ENCODE results near the gene TGFB3. TPM values are rescaled to one million over a fixed set of nuclear protein-coding genes. Genes with fewer than 3 reads are reported as not detected.

Gene TGFB3
- total and polyA plus RNA-seq, 2 of the 13 experiments (the other 11 are each of a cell fraction or from before 2014, with no cell fraction given), result 1.4 to 2.5 TPM

DNA sequence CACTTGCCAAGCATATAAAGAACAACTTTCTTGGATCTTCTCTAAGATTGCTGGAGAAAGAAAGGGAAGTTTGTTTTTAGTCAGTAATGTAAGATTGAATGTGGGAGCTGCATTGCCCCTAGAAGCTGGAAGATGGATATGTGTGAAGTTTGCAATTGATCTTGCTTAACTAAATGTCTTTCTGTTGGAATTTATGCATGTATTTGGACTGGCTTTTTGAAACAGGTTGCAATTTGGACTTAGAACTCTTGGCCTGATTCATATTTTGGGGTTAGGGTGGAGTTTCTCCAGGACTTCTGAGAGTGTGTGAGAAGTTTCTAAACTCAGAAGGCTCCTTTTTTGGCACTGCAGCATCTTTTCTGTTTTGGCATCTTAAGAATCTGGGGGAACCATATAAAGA, 30.1 kb upstream of the TGFB3 start:
- Histone ChIP-seq H3K9ac (ENCODE audit: insufficient read depth, low read depth, low read length) (no peak overlapping the region), H3K4me3 (replicated peaks in 1 of 3; ENCODE audit: insufficient read depth in 1 of 3, low read depth in 2 of 3, low read length in 3 of 3) (no peak overlapping the region), H3K4me2 (ENCODE audit: low read depth, low read length) (no peak overlapping the region), H3K79me2 (ENCODE audit: insufficient read depth, low read length) (no peaks in the 10 kb centered on the region), H3K9me3 (ENCODE audit: low read length) (no peaks in the 10 kb centered on the region), H4K20me1 (ENCODE audit: insufficient read depth, low read length) (no peaks in the 10 kb centered on the region), H3K27me3 (ENCODE audit: control insufficient read depth in 1 of 2, insufficient read depth in 2 of 2, low read length in 2 of 2) (no peaks in the 10 kb centered on the region; a peak in 2 of 5 replicates), H3K36me3 (replicated peaks in 1 of 2; ENCODE audit: control insufficient read depth in 1 of 2, insufficient read depth in 2 of 2, low read length in 2 of 2) (no peaks in the 10 kb centered on the region), H3K27ac (ENCODE audit: extremely low read length, insufficient read depth, low read length) (no peak overlapping the region), H3K4me1 (ENCODE audit: insufficient read depth, low read length) (no peaks in the 10 kb centered on the region), H2AFZ (ENCODE audit: low read length) (no peak overlapping the region)
- FAIRE-seq, result no peak
- intact Hi-C loops (cut with micrococcal nuclease; ENCODE audit: unreplicated experiment), result no loop called here
- no peak for ATAC-seq
- POLR2A ChIA-PET, result no interaction called here
- in situ Hi-C loops (cut with HindIII; ENCODE audit: extremely low pct_ligation_motif_present, low pct_unique_long_range_greater_than_20kb), result no loop called here
- CTCF ChIA-PET (ENCODE audit: low intra/inter-chr PET ratio, low total read pairs), result no interaction called here
- DNase-seq (ENCODE audit: low spot score), result no peak
- no TSS peak for BruUV-seq (replicated peaks)
- TF ChIP-seq, protein P1, sequence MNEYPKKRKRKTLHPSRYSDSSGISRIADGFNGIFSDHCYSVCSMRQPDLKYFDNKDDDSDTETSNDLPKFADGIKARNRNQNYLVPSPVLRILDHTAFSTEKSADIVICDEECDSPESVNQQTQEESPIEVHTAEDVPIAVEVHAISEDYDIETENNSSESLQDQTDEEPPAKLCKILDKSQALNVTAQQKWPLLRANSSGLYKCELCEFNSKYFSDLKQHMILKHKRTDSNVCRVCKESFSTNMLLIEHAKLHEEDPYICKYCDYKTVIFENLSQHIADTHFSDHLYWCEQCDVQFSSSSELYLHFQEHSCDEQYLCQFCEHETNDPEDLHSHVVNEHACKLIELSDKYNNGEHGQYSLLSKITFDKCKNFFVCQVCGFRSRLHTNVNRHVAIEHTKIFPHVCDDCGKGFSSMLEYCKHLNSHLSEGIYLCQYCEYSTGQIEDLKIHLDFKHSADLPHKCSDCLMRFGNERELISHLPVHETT (CRISPR knock-in tag; conservative IDR thresholded peaks at IDR 0.05), result no peak
- TF ChIP-seq ZNF569 (CRISPR knock-in tag; IDR thresholded peaks at IDR 0.05; ENCODE audit: borderline replicate concordance), result no peak
- no peak for TF ChIP-seq SMC3 (IDR thresholded peaks at IDR 0.05; ENCODE audit: low read length)
- no peak for TF ChIP-seq ZFY (CRISPR knock-in tag; IDR thresholded peaks at IDR 0.05)
- TF ChIP-seq ZNF709 (CRISPR knock-in tag; IDR thresholded peaks at IDR 0.05), result no peak
- TF ChIP-seq, protein P2, sequence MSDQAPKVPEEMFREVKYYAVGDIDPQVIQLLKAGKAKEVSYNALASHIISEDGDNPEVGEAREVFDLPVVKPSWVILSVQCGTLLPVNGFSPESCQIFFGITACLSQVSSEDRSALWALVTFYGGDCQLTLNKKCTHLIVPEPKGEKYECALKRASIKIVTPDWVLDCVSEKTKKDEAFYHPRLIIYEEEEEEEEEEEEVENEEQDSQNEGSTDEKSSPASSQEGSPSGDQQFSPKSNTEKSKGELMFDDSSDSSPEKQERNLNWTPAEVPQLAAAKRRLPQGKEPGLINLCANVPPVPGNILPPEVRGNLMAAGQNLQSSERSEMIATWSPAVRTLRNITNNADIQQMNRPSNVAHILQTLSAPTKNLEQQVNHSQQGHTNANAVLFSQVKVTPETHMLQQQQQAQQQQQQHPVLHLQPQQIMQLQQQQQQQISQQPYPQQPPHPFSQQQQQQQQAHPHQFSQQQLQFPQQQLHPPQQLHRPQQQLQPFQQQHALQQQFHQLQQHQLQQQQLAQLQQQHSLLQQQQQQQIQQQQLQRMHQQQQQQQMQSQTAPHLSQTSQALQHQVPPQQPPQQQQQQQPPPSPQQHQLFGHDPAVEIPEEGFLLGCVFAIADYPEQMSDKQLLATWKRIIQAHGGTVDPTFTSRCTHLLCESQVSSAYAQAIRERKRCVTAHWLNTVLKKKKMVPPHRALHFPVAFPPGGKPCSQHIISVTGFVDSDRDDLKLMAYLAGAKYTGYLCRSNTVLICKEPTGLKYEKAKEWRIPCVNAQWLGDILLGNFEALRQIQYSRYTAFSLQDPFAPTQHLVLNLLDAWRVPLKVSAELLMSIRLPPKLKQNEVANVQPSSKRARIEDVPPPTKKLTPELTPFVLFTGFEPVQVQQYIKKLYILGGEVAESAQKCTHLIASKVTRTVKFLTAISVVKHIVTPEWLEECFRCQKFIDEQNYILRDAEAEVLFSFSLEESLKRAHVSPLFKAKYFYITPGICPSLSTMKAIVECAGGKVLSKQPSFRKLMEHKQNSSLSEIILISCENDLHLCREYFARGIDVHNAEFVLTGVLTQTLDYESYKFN (CRISPR knock-in tag; conservative IDR thresholded peaks at IDR 0.05), result no peak
- TF ChIP-seq, protein P3, sequence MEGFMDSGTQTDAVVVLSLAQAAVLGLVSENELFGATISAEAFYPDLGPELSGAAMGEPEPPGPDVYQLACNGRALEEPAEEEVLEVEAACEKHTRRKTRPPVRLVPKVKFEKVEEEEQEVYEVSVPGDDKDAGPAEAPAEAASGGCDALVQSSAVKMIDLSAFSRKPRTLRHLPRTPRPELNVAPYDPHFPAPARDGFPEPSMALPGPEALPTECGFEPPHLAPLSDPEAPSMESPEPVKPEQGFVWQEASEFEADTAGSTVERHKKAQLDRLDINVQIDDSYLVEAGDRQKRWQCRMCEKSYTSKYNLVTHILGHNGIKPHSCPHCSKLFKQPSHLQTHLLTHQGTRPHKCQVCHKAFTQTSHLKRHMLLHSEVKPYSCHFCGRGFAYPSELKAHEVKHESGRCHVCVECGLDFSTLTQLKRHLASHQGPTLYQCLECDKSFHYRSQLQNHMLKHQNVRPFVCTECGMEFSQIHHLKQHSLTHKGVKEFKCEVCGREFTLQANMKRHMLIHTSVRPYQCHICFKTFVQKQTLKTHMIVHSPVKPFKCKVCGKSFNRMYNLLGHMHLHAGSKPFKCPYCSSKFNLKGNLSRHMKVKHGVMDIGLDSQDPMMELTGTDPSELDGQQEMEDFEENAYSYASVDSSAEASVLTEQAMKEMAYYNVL (CRISPR knock-in tag; IDR thresholded peaks at IDR 0.05; ENCODE audit: borderline replicate concordance), result no peak
- TF ChIP-seq ZNF143 (CRISPR knock-in tag; IDR thresholded peaks at IDR 0.05), result no peak
- TF ChIP-seq, protein P4, sequence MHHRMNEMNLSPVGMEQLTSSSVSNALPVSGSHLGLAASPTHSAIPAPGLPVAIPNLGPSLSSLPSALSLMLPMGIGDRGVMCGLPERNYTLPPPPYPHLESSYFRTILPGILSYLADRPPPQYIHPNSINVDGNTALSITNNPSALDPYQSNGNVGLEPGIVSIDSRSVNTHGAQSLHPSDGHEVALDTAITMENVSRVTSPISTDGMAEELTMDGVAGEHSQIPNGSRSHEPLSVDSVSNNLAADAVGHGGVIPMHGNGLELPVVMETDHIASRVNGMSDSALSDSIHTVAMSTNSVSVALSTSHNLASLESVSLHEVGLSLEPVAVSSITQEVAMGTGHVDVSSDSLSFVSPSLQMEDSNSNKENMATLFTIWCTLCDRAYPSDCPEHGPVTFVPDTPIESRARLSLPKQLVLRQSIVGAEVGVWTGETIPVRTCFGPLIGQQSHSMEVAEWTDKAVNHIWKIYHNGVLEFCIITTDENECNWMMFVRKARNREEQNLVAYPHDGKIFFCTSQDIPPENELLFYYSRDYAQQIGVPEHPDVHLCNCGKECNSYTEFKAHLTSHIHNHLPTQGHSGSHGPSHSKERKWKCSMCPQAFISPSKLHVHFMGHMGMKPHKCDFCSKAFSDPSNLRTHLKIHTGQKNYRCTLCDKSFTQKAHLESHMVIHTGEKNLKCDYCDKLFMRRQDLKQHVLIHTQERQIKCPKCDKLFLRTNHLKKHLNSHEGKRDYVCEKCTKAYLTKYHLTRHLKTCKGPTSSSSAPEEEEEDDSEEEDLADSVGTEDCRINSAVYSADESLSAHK (CRISPR knock-in tag; IDR thresholded peaks at IDR 0.05; ENCODE audit: borderline replicate concordance), result no peak
- TF ChIP-seq CBX1 (IDR thresholded peaks at IDR 0.05; ENCODE audit: low read depth), result no peak
- no peak for TF ChIP-seq ZSCAN29 (CRISPR knock-in tag; conservative IDR thresholded peaks at IDR 0.05)
- TF ChIP-seq ZNF761 (CRISPR knock-in tag; conservative IDR thresholded peaks at IDR 0.05), result no peak
- TF ChIP-seq CEBPB (IDR thresholded peaks at IDR 0.05; ENCODE audit: borderline replicate concordance, low read depth, low read length), result no peak
- no peak for TF ChIP-seq CENPT (CRISPR knock-in tag; IDR thresholded peaks at IDR 0.05; ENCODE audit: low read depth)
- no peak for TF ChIP-seq ZNF207 (IDR thresholded peaks at IDR 0.05; ENCODE audit: borderline replicate concordance)
- TF ChIP-seq AHR (CRISPR knock-in tag; IDR thresholded peaks at IDR 0.05), result no peak
- no peak for TF ChIP-seq ZNF20 (CRISPR knock-in tag; IDR thresholded peaks at IDR 0.05)
- TF ChIP-seq WIZ (CRISPR knock-in tag; IDR thresholded peaks at IDR 0.05), result no peak
